ENCODE data around the gene TRPC4AP. TPM values are rescaled to one million over a fixed set of nuclear protein-coding genes. Genes with fewer than 3 reads are reported as not detected.

The TRPC4AP gene
- total and polyA plus RNA-seq, 10 of the 15 experiments (the other 5 are each of a cell fraction or from before 2014, with no cell fraction given): 1.1 to 61.7 (median 41.2) TPM

DNA sequence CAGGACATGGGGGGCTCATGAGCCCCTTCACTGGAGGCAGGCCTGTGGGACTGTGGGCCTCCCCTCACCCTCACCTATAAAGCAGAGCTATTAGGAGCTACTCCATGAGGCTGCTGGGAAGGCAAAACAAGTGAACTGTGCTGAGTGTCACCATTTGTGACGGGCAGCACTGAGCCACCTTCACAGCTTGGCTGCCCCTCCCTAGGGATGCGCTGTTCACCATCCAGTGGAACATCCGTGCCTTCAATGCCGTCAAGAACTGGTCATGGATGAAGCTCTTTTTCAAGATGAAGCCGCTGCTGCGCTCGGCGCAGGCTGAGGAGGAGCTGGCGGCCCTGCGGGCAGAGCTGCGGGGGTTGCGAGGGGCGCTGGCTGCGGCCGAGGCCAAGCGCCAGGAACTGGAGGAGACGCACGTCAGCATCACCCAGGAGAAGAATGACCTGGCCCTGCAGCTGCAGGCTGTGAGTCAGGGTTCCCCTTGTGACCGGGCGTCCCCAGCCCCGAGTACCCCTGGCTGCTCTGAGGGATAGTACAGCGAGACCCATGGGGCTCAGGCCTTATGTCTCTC, 98.6 kb downstream of the TRPC4AP start:
- RAD21 ChIA-PET (ENCODE audit: unreplicated experiment): no interaction called here
- no peaks in the 10 kb centered on the region for H3K27me3 ChIP-seq (replicated peaks in 1 of 2; ENCODE audit: control insufficient read depth in 2 of 2, insufficient read depth in 2 of 2, low read length in 1 of 2)
- H3K79me2 ChIP-seq (ENCODE audit: control insufficient read depth, insufficient read depth, low read length): no peaks in the 10 kb centered on the region
- no peak overlapping the region for H3K4me3 ChIP-seq
- no peaks in the 10 kb centered on the region for H3K9me3 ChIP-seq (replicated peaks; ENCODE audit: control insufficient read depth, insufficient read depth, low read length)
- in situ Hi-C loops (cut with MboI) (no loop called here), intact Hi-C loops (cut with micrococcal nuclease; ENCODE audit: unreplicated experiment) (no loop called here)
- H2AFZ ChIP-seq (ENCODE audit: control insufficient read depth, low read depth, low read length): no peak overlapping the region
- FAIRE-seq (no peak), ATAC-seq (no peak), DNase-seq (ENCODE audit: low read depth, low spot score) (no peak)
- H3K27ac ChIP-seq (ENCODE audit: control insufficient read depth, insufficient read depth): no peak overlapping the region
- H3K36me3 ChIP-seq (ENCODE audit: control insufficient read depth in 2 of 2, insufficient read depth in 2 of 2, low read length in 1 of 2): peaks cover 0 to 5% of the 10 kb centered on the region in 2 experiments; a peak in 3 of 4 replicates
- no peaks in the 10 kb centered on the region for H4K20me1 ChIP-seq (ENCODE audit: control insufficient read depth, insufficient read depth)
- TF ChIP-seq WRNIP1 (IDR thresholded peaks at IDR 0.05; ENCODE audit: borderline replicate concordance, low read depth, low read length) (no peak), SKIL (IDR thresholded peaks at IDR 0.05; ENCODE audit: low read depth, poor library complexity, severe bottlenecking) (no peak), MYB (IDR thresholded peaks at IDR 0.05; ENCODE audit: borderline replicate concordance, low read depth, low read length) (no peak), IRF5 (IDR thresholded peaks at IDR 0.05; ENCODE audit: borderline replicate concordance) (no peak), MEF2A (IDR thresholded peaks at IDR 0.05; ENCODE audit: insufficient read depth, low read depth, low read length) (no peak), FOXK2 (IDR thresholded peaks at IDR 0.05) (no peak), MXI1 (IDR thresholded peaks at IDR 0.05; ENCODE audit: low read depth, low read length) (no peak), NBN (IDR thresholded peaks at IDR 0.05) (no peak), HDGF (IDR thresholded peaks at IDR 0.05) (no peak), ATF7 (IDR thresholded peaks at IDR 0.05; ENCODE audit: low read depth) (no peak), ZBED1 (IDR thresholded peaks at IDR 0.05; ENCODE audit: borderline replicate concordance) (no peak), SREBF2 (IDR thresholded peaks at IDR 0.05; ENCODE audit: low read length) (no peak), IRF4 (IDR thresholded peaks at IDR 0.05; ENCODE audit: low read depth, low read length) (no peak)
- no TSS peak for BruUV-seq (replicated peaks)
- H3K4me2 ChIP-seq (ENCODE audit: control insufficient read depth, insufficient read depth): no peak overlapping the region
- POLR2A ChIA-PET: no interaction called here
- SMC1A ChIA-PET (ENCODE audit: uncharacterized antibody, unreplicated experiment): no interaction called here
- H3K9ac ChIP-seq (ENCODE audit: control insufficient read depth, insufficient read depth, low read length): no peak overlapping the region
- WGBS (ENCODE audit: insufficient coverage, insufficient replicate concordance, low lambda C conversion rate, missing lambda C conversion rate): 96% methylated on average over 22 of the region's 22 CpGs
- no peaks in the 10 kb centered on the region for H3K4me1 ChIP-seq (ENCODE audit: control insufficient read depth, insufficient read depth, low read length)
- CTCF ChIA-PET: no interaction called here

All from GM12878 (cell line).